GM21576 (cell line): Measurements from ENCODE around the gene REEP3.
"Not testable (repeated sequence)": the region's sequence is repeated elsewhere in the genome, so short reads cannot be mapped to it uniquely, and the experiment has no call there.

ENCODE experiments used
- ATAC-seq: cut with Tn5 transposase; IDR thresholded peaks from one replicate; pipeline ENCODE4 v1.9.1; 2021; ENCODE audit warnings: mild to moderate bottlenecking, moderate library complexity; ENCODE audit not compliant: unreplicated experiment

REEP3 gene

GRCh38 chr10:63547628-63548360, 26.6 kb downstream of the REEP3 start:
- no peak for ATAC-seq

GRCh38 chr10:63548860-63549259, 27.7 kb downstream of the REEP3 start:
- ATAC-seq: no peak

- ATAC-seq: no peak
These were observed 28.6 kb downstream of the REEP3 start for GRCh38 chr10:63549810-63550209.

- no peak for ATAC-seq
These were observed 31.8 kb downstream of the REEP3 start for GRCh38 chr10:63553031-63553430.

GRCh38 chr10:63553473-63553872, 32.3 kb downstream of the REEP3 start:
- no peak for ATAC-seq

GRCh38 chr10:63554657-63555056, 33.5 kb downstream of the REEP3 start:
- ATAC-seq: peak; percentile 67

- ATAC-seq: no peak
These were observed 34.1 kb downstream of the REEP3 start for GRCh38 chr10:63555330-63555729.

- no peak for ATAC-seq
These were observed 37.1 kb downstream of the REEP3 start for GRCh38 chr10:63558132-63558784.

- ATAC-seq: no peak
These were observed 40.1 kb downstream of the REEP3 start for GRCh38 chr10:63561341-63561740.

- ATAC-seq: no peak
These were observed 41.2 kb downstream of the REEP3 start for GRCh38 chr10:63562391-63562790.

GRCh38 chr10:63562857-63563256, 41.7 kb downstream of the REEP3 start:
- ATAC-seq: no peak

GRCh38 chr10:63563623-63564022, 42.4 kb downstream of the REEP3 start:
- ATAC-seq: no peak

- not testable (repeated sequence) for ATAC-seq
These were observed 43.5 kb downstream of the REEP3 start for GRCh38 chr10:63564731-63565130.

GRCh38 chr10:63573068-63573697, 52.0 kb downstream of the REEP3 start:
- no peak for ATAC-seq

GRCh38 chr10:63574011-63574410, 52.8 kb downstream of the REEP3 start:
- ATAC-seq: no peak

- ATAC-seq: no peak
These were observed 55.3 kb downstream of the REEP3 start for GRCh38 chr10:63576501-63576900.

GRCh38 chr10:63578501-63578900, 57.3 kb downstream of the REEP3 start:
- ATAC-seq: no peak

GRCh38 chr10:63579371-63580014, 58.3 kb downstream of the REEP3 start:
- no peak for ATAC-seq

- ATAC-seq: no peak
These were observed 61.5 kb downstream of the REEP3 start for GRCh38 chr10:63582690-63583089.

GRCh38 chr10:63583397-63583796, 62.2 kb downstream of the REEP3 start:
- no peak for ATAC-seq

- no peak for ATAC-seq
These were observed 62.9 kb downstream of the REEP3 start for GRCh38 chr10:63583909-63584724.
